A549 (cell line): ENCODE results near the gene SPATA46. TPM values are rescaled to one million over a fixed set of nuclear protein-coding genes. Genes with fewer than 3 reads are reported as not detected.

Experiments
- ATAC-seq, 2 experiments: fragments of 200-7000 bp in 1 of 2; fragments of >200 bp in 1 of 2; cut with Nextera tagmentation in 1 of 2; cut with Tn5 transposase in 1 of 2; 3 replicates each; pipeline versions ENCODE4 v1.8.0 to v1.9.1; 2018 to 2020; ENCODE audit warnings: mild to moderate bottlenecking in 1 of 2, moderate library complexity in 1 of 2
- CTCF ChIA-PET: fragments of 300-600 bp; sonication (Branson Sonifier 250); formaldehyde crosslinking; extraction: SDS; loops from one replicate; lab custom pipeline; 2021; ENCODE audit warnings: antibody characterized with exemption, inconsistent platforms; lab: Yijun Ruan, JAX
- POLR2A ChIA-PET: fragments of 350-600 bp; formaldehyde crosslinking; extraction: SDS; loops from one replicate; lab custom pipeline; 2021; ENCODE audit warnings: antibody characterized with exemption, inconsistent platforms; lab: Yijun Ruan, JAX
- DNase-seq, 2 experiments: peaks; one replicate each; pipeline versions ENCODE4 v3.0.0 to v3.0.0-alpha.2; 2011 to 2016; ENCODE audit warnings: low read depth in 1 of 2, low spot score in 1 of 2
- FAIRE-seq: peaks from 2 replicates; lab custom pipeline; 2011; peaks lifted over from hg19 to GRCh38; lab: Jason Lieb, UNC
- H3K27ac ChIP-seq, 2 experiments: fragments of >200 bp; sonication (Bioruptor Twin); formaldehyde crosslinking; 3 replicates each; pipeline ENCODE4 v1.5.1; 2016 to 2017
- H3K4me1 ChIP-seq: fragments of >200 bp; sonication (Bioruptor Twin); formaldehyde crosslinking; 3 replicates; pipeline ENCODE4 v1.6.1; 2016
- H3K4me2 ChIP-seq: fragments of >200 bp; sonication (Bioruptor Twin); formaldehyde crosslinking; 3 replicates; pipeline ENCODE4 v1.6.1; 2016
- H3K4me3 ChIP-seq: fragments of >200 bp; sonication (Bioruptor Twin); formaldehyde crosslinking; 3 replicates; pipeline ENCODE4 v1.5.1; 2016
- H3K9me3 ChIP-seq: fragments of >200 bp; sonication (Bioruptor Twin); formaldehyde crosslinking; 3 replicates; pipeline ENCODE4 v1.6.1; 2016
- CBX2 ChIP-seq: fragments of 200-600 bp; sonication (generic); IDR thresholded peaks from 2 replicates; pipeline ENCODE4 v1.6.1; 2016; ENCODE audit warnings: low read depth, mild to moderate bottlenecking, borderline replicate concordance
- CEBPB ChIP-seq, 2 experiments: fragments of >200 bp in 1 of 2; sonication (Bioruptor Twin) in 1 of 2; formaldehyde crosslinking in 1 of 2; IDR thresholded peaks; 2 replicates each; pipeline ENCODE4 v1.6.1; 2012 to 2016
- CHD2 ChIP-seq: fragments of 150-350 bp; IDR thresholded peaks from 2 replicates; pipeline ENCODE4 v1.6.1; 2014; ENCODE audit warnings: low read length; ENCODE audit not compliant: partially characterized antibody
- CHD4 ChIP-seq: fragments of 200-600 bp; sonication (generic); IDR thresholded peaks from 2 replicates; pipeline ENCODE4 v1.6.1; 2016; ENCODE audit warnings: antibody characterized with exemption, mild to moderate bottlenecking, borderline replicate concordance
- EHMT2 ChIP-seq: fragments of 200-600 bp; sonication (generic); IDR thresholded peaks from 2 replicates; pipeline ENCODE4 v1.6.1; 2016; ENCODE audit warnings: antibody characterized with exemption, low read depth, mild to moderate bottlenecking, moderate library complexity
- ELK1 ChIP-seq: fragments of 150-350 bp; IDR thresholded peaks from 2 replicates; pipeline ENCODE4 v1.6.1; 2014; ENCODE audit warnings: low read depth, mild to moderate bottlenecking, low read length
- FOSB ChIP-seq: fragments of 250-450 bp; sonication (Bioruptor Pico); IDR thresholded peaks from 2 replicates; pipeline ENCODE4 v1.5.0; 2020; ENCODE audit warnings: mild to moderate bottlenecking, moderate library complexity
- GATA3 ChIP-seq: IDR thresholded peaks from 2 replicates; pipeline ENCODE4 v1.6.1; 2012; ENCODE audit warnings: borderline replicate concordance
- HDAC2 ChIP-seq: fragments of 200-600 bp; sonication (generic); IDR thresholded peaks from 2 replicates; pipeline ENCODE4 v1.6.1; 2016
- HOXA7 ChIP-seq: fragments of 250-450 bp; sonication (Bioruptor Pico); IDR thresholded peaks from 2 replicates; pipeline ENCODE4 v1.5.0; 2020; ENCODE audit warnings: mild to moderate bottlenecking, moderate library complexity
- JUN ChIP-seq, 2 experiments: fragments of >200 bp; sonication (Bioruptor Twin); formaldehyde crosslinking; IDR thresholded peaks; 2 replicates in 1 of 2; 3 replicates in 1 of 2; pipeline ENCODE4 v1.6.1; 2016 to 2017
- JUNB ChIP-seq: fragments of >200 bp; sonication (Bioruptor Twin); formaldehyde crosslinking; IDR thresholded peaks from 2 replicates; pipeline ENCODE4 v1.6.1; 2016
- KDM5A ChIP-seq: fragments of 200-600 bp; sonication (generic); IDR thresholded peaks from 2 replicates; pipeline ENCODE4 v1.6.1; 2016; ENCODE audit warnings: antibody characterized with exemption, mild to moderate bottlenecking
- MAFK ChIP-seq: fragments of 450-650 bp; IDR thresholded peaks from 2 replicates; pipeline ENCODE4 v1.6.1; 2014; ENCODE audit not compliant: partially characterized antibody
- MAZ ChIP-seq: fragments of 150-350 bp; IDR thresholded peaks from 2 replicates; pipeline ENCODE4 v1.6.1; 2014; ENCODE audit warnings: antibody characterized with exemption, low read depth, low read length, borderline replicate concordance
- MYC ChIP-seq: IDR thresholded peaks from 2 replicates; pipeline ENCODE4 v1.6.1; 2012; ENCODE audit warnings: mild to moderate bottlenecking, inconsistent platforms, low read length, improper control_type of control experiment, borderline replicate concordance
- NFE2L2 ChIP-seq: fragments of 150-350 bp; conservative IDR thresholded peaks from 2 replicates; pipeline ENCODE4 v1.6.1; 2014; ENCODE audit warnings: low read length
- NPAS2 ChIP-seq: fragments of 250-450 bp; sonication (Bioruptor Pico); IDR thresholded peaks from 2 replicates; pipeline ENCODE4 v1.8.0; 2022; ENCODE audit warnings: mild to moderate bottlenecking, moderate library complexity, borderline replicate concordance
- NR3C1 ChIP-seq: fragments of >200 bp; sonication (Bioruptor Twin); formaldehyde crosslinking; IDR thresholded peaks from 3 replicates; pipeline ENCODE4 v1.6.1; 2017
- PBX3 ChIP-seq: IDR thresholded peaks from 2 replicates; pipeline ENCODE4 v1.6.1; 2012
- PHF8 ChIP-seq: fragments of 200-600 bp; sonication (generic); IDR thresholded peaks from 2 replicates; pipeline ENCODE4 v1.6.1; 2016; ENCODE audit warnings: low read depth, mild to moderate bottlenecking, antibody characterized with exemption, moderate library complexity, borderline replicate concordance
- RCOR1 ChIP-seq: fragments of 150-350 bp; IDR thresholded peaks from 2 replicates; pipeline ENCODE4 v1.6.1; 2014; ENCODE audit warnings: antibody characterized with exemption, low read length, low read depth
- RNF2 ChIP-seq: fragments of 200-600 bp; sonication (generic); IDR thresholded peaks from 2 replicates; pipeline ENCODE4 v1.6.1; 2016; ENCODE audit warnings: low read depth, mild to moderate bottlenecking, antibody characterized with exemption, moderate library complexity, borderline replicate concordance
- TFCP2L1 ChIP-seq: fragments of 250-450 bp; sonication (Bioruptor Pico); IDR thresholded peaks from 2 replicates; pipeline ENCODE4 v1.5.0; 2021; ENCODE audit warnings: mild to moderate bottlenecking
- USF2 ChIP-seq: fragments of 450-650 bp; IDR thresholded peaks from 2 replicates; pipeline ENCODE4 v1.6.1; 2014; ENCODE audit warnings: antibody characterized with exemption
- ZFP36 ChIP-seq: fragments of 450-650 bp; IDR thresholded peaks from 2 replicates; pipeline ENCODE4 v1.6.1; 2014; ENCODE audit warnings: borderline replicate concordance; ENCODE audit not compliant: partially characterized antibody
- ZSCAN20 ChIP-seq: fragments of 250-450 bp; sonication (Bioruptor Pico); IDR thresholded peaks from 2 replicates; pipeline ENCODE4 v1.8.0; 2022; ENCODE audit warnings: mild to moderate bottlenecking, moderate library complexity
- WGBS: methylation state at CpG from one replicate; pipeline ENCODE4 v1.1.6; 2017; ENCODE audit errors: missing lambda C conversion rate; 5-methylcytosine and 5-hydroxymethylcytosine counted together
- polyA plus RNA-seq, 4 experiments: library from polyadenylated mRNA; depleted of rRNA in 3 of 4; stranded (reverse); fragments of >200 nt; fragmentation: RNase III in 1 of 4; extraction: RNeasy Plus Mini Kit Qiagen cat#74134 plus additional on column Dnase treatment in 1 of 4; gene quantifications; 2 replicates in 3 of 4; 3 replicates in 1 of 4; pipeline ENCODE4 v1.2.3, GENCODE V29; 2011 to 2017
- TF ChIP-seq, protein P1 (sequence below): fragments of 250-450 bp; sonication (Bioruptor Pico); IDR thresholded peaks from 2 replicates; pipeline ENCODE4 v1.5.0; 2021; ENCODE audit warnings: mild to moderate bottlenecking, moderate library complexity, borderline replicate concordance
- TF ChIP-seq, protein P2 (sequence below): fragments of 250-450 bp; sonication (Bioruptor Pico); IDR thresholded peaks from 2 replicates; pipeline ENCODE4 v1.5.0; 2020; ENCODE audit warnings: low read depth, mild to moderate bottlenecking, moderate library complexity

Gene SPATA46
- polyA plus RNA-seq, 2 of the 4 experiments (the other 2 are of a cell fraction) = not detected

- no peak for DNase-seq
- no peaks in the 10 kb centered on the region for H3K4me1 ChIP-seq
- POLR2A ChIA-PET = no interaction called here
- WGBS = 54% methylated on average over 3 of the region's 3 CpGs
- no peak for ATAC-seq
- no peaks in the 10 kb centered on the region for H3K9me3 ChIP-seq
- no peak within 1 kb of the TSS for H3K4me3 ChIP-seq
- TF ChIP-seq JUNB (no peak), NR3C1 (no peak), JUN (IDR thresholded peaks at IDR 0.05) (no peak), MAFK (no peak), ZSCAN20 (CRISPR knock-in tag) (no peak), NFE2L2 (no peak), PHF8 (no peak), ELK1 (no peak), HDAC2 (no peak), USF2 (no peak), TFCP2L1 (CRISPR knock-in tag) (no peak), MYC (no peak), CHD2 (no peak), GATA3 (no peak), KDM5A (no peak), FOSB (CRISPR knock-in tag) (no peak)
- TF ChIP-seq, protein P1, sequence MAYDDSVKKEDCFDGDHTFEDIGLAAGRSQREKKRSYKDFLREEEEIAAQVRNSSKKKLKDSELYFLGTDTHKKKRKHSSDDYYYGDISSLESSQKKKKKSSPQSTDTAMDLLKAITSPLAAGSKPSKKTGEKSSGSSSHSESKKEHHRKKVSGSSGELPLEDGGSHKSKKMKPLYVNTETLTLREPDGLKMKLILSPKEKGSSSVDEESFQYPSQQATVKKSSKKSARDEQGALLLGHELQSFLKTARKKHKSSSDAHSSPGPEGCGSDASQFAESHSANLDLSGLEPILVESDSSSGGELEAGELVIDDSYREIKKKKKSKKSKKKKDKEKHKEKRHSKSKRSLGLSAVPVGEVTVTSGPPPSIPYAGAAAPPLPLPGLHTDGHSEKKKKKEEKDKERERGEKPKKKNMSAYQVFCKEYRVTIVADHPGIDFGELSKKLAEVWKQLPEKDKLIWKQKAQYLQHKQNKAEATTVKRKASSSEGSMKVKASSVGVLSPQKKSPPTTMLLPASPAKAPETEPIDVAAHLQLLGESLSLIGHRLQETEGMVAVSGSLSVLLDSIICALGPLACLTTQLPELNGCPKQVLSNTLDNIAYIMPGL (CRISPR knock-in tag) = no peak
- TF ChIP-seq, protein P2, sequence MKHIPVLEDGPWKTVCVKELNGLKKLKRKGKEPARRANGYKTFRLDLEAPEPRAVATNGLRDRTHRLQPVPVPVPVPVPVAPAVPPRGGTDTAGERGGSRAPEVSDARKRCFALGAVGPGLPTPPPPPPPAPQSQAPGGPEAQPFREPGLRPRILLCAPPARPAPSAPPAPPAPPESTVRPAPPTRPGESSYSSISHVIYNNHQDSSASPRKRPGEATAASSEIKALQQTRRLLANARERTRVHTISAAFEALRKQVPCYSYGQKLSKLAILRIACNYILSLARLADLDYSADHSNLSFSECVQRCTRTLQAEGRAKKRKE (CRISPR knock-in tag) = no peak
- TF ChIP-seq, all 56 proteins: peak for 0
- no peak within 1 kb of the TSS for H3K27ac ChIP-seq
- no peak within 1 kb of the TSS for H3K4me2 ChIP-seq
- no peak for FAIRE-seq
- CTCF ChIA-PET = interaction anchor here (0.5 kb wide), 1 partner anchor 849 kb away, joined by 5 read pairs; no protein-coding TSS in a partner anchor
These were observed 35.3 kb upstream of the SPATA46 start, which contains the start of gene SH2D1B for GRCh38 chr1:162412002-162412401. TSS of gene SH2D1B (minus strand) at chr1:162412136. CDS start at chr1:162412016, 120 bp downstream.

- H3K27ac ChIP-seq = no peak overlapping the region
- H3K4me3 ChIP-seq = no peak overlapping the region
- DNase-seq (no peak), FAIRE-seq (no peak), ATAC-seq (no peak)
- no peak for TF ChIP-seq NPAS2 (CRISPR knock-in tag)
- TF ChIP-seq EHMT2 = no peak
- TF ChIP-seq MYC = no peak
- TF ChIP-seq RCOR1 = no peak
- TF ChIP-seq ZFP36 = no peak
- TF ChIP-seq MAZ = no peak
- TF ChIP-seq HDAC2 = no peak
- TF ChIP-seq RNF2 = no peak
- no peak for TF ChIP-seq HOXA7
- no peak for TF ChIP-seq PBX3
- TF ChIP-seq CBX2 = no peak
- TF ChIP-seq CEBPB (IDR thresholded peaks at IDR 0.05) = no peak
- TF ChIP-seq CHD4 = no peak
- ChIA-PET POLR2A (no interaction called here), CTCF (interaction anchor here (0.6 to 1.6 kb wide), 3 partner anchors 15 to 355 kb away, joined by 4 to 5 read pairs (median 4); no protein-coding TSS in a partner anchor)
- H3K4me2 ChIP-seq = no peak overlapping the region
- WGBS = 90% methylated on average over 1 of the region's 1 CpG
- 0 out of 3 replicates have a peak, but pooled peaks cover 14% of the 10 kb centered on the region for H3K4me1 ChIP-seq
- no peaks in the 10 kb centered on the region for H3K9me3 ChIP-seq
These were observed 30.9 kb upstream of the SPATA46 start for GRCh38 chr1:162407539-162407938.
